Mammary epithelial cell (primary cell): ENCODE results near the gene MTHFD1.

Experiments used
- EZH2 ChIP-seq: IDR thresholded peaks from 2 replicates; pipeline ENCODE4 v1.6.1; 2012; ENCODE audit warnings: low read length, inconsistent platforms, borderline replicate concordance
- TF ChIP-seq, protein P1 (sequence below), 2 donors: IDR thresholded peaks in 1 of 2; conservative IDR thresholded peaks in 1 of 2; 2 replicates each; pipeline ENCODE4 v1.5.1; 2011 to 2012; ENCODE audit warnings: inconsistent platforms in 2 of 2, low read length in 2 of 2, mild to moderate bottlenecking in 2 of 2, control low read depth in 1 of 2, low read depth in 1 of 2; ENCODE audit not compliant: insufficient read depth in 1 of 2; ENCODE audit errors: extremely low read depth in 1 of 2

DNA sequence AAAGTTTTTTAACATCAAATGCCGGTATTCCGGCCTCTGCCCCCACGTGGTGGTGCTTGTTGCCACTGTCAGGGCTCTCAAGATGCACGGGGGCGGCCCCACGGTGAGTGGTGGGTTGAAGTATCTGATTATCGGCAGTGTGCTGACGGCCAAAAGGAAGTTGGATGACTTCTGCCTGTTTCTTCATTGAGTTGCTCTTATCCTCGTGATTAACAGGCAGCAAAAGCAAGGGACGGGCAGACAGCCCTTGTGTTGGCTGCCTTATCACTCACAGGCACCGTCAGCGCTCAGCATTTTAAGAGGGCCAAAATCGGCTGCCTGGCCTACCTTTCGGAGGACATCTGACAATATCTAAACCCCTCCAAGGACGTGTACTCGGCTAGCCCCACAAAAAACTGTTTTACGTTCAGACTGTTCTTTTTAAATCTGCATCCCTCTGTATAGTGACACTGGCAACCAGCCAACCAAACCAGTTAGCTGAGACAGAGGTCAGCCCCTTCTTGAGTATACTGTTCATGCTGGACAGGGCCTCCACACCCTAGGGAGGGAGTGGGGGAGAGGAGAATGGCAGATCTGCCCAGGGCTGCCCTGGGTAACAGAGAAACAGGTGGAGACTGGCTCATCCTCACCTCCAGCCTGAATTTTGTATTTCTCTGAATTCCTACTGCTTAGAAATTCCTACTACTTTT, 54.3 kb downstream of the MTHFD1 start:
- TF ChIP-seq, protein P1, sequence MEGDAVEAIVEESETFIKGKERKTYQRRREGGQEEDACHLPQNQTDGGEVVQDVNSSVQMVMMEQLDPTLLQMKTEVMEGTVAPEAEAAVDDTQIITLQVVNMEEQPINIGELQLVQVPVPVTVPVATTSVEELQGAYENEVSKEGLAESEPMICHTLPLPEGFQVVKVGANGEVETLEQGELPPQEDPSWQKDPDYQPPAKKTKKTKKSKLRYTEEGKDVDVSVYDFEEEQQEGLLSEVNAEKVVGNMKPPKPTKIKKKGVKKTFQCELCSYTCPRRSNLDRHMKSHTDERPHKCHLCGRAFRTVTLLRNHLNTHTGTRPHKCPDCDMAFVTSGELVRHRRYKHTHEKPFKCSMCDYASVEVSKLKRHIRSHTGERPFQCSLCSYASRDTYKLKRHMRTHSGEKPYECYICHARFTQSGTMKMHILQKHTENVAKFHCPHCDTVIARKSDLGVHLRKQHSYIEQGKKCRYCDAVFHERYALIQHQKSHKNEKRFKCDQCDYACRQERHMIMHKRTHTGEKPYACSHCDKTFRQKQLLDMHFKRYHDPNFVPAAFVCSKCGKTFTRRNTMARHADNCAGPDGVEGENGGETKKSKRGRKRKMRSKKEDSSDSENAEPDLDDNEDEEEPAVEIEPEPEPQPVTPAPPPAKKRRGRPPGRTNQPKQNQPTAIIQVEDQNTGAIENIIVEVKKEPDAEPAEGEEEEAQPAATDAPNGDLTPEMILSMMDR (conservative IDR thresholded peaks at IDR 0.05 in 1 of 2, IDR thresholded peaks at IDR 0.05 in 1 of 2; ENCODE audit: extremely low read depth in 1 of 2, insufficient read depth in 1 of 2, low read depth in 1 of 2, low read length in 2 of 2): no peak
- no peak for TF ChIP-seq EZH2
